ENCODE measurements around the gene LACTBL1. TPM values are rescaled to one million over a fixed set of nuclear protein-coding genes. Genes with fewer than 3 reads are reported as not detected.
"Not testable (repeated sequence)": the region's sequence is repeated elsewhere in the genome, so short reads cannot be mapped to it uniquely, and the experiment has no call there.

Gene LACTBL1
- total RNA-seq, 8 experiments from 2014 or later = 0.13 TPM; not detected in 7

- Histone ChIP-seq H3K4me3 (no peak overlapping the region), H3K4me1 (replicated peaks in 1 of 2) (peaks cover 6 to 11% of the 10 kb centered on the region in 2 donors), H3K27ac (no peak overlapping the region)
- in situ Hi-C loops (cut with MboI; ENCODE audit: low pct_unique_long_range_greater_than_20kb in 2 of 9, low sequenced_read_pairs in 9 of 9, unreplicated experiment in 9 of 9) = no loop called here
- WGBS, 10 experiments = 50 to 100% (median 96%) methylated on average over 1 to 3 of the region's 3 CpGs; no CpG with 5 or more reads in 4 of the 10 experiments
- no peak for ATAC-seq (replicated peaks in 6 of 8)
Observed at GRCh38 chr1:23004112-23004511, 31.4 kb upstream of the LACTBL1 start.

GRCh38 chr1:23002218-23002617 is 29.6 kb upstream of the LACTBL1 start:
- in situ Hi-C loops (cut with MboI; ENCODE audit: low pct_unique_long_range_greater_than_20kb in 2 of 9, low sequenced_read_pairs in 9 of 9, unreplicated experiment in 9 of 9); H3K4me3 ChIP-seq; H3K27ac ChIP-seq; ATAC-seq (replicated peaks in 6 of 8): not testable (repeated sequence)
- H3K4me1 ChIP-seq (replicated peaks in 1 of 2) = peaks cover 6 to 11% of the 10 kb centered on the region in 2 donors
- WGBS, 10 experiments = 20 to 90% (median 80%) methylated on average over 1 to 4 of the region's 7 CpGs; no CpG with 5 or more reads in 3 of the 10 experiments

DNA sequence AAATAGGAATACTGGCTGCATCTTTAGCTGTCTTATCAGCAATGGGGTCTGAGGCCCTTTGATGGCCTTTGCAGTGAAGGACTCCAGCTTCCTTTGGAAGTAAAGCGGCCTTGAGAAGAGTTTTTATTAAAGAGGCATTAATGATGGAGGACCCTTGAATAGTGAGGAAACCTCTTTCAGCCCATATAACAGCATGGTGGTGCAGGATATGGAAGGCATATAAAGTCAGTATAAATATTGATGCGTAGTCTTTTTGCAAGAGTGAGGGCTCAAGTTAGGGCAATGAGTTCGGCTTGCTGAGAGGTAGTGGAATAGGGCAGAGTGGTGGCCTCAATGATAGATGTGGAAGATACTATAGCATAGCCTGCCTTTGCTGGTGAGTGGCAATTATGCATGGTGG is 27.5 kb upstream of the LACTBL1 start:
- H3K4me3 ChIP-seq; in situ Hi-C loops (cut with MboI; ENCODE audit: low pct_unique_long_range_greater_than_20kb in 2 of 9, low sequenced_read_pairs in 9 of 9, unreplicated experiment in 9 of 9); H3K27ac ChIP-seq; ATAC-seq (replicated peaks in 6 of 8): not testable (repeated sequence)
- H3K4me1 ChIP-seq (replicated peaks in 1 of 2) = peaks cover 6 to 11% of the 10 kb centered on the region in 2 donors
- 0 to 94% (median 87%) methylated on average over 1 to 3 of the region's 3 CpGs for WGBS, 10 experiments

DNA sequence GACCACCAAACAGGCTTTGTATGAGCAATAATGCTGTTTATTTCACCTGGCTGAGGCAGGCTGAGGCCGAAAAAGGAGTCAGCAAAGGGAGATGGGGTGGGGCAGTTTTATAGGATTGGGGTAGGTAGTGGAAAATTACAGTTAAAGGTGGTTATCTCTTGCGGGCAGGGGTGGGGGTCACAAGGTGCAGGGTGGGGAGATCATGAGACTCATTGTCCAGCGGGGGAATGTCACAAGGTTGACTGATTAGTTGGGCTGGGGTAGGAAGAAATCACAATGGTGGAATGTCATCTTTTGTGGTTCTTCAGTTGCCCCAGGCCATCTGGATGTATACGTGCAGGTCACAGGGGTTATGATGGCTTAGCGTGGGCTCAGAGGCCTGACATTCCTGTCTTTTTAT is 24.9 kb upstream of the LACTBL1 start:
- ATAC-seq (replicated peaks in 6 of 8); H3K27ac ChIP-seq; H3K4me1 ChIP-seq (replicated peaks in 1 of 2); H3K4me3 ChIP-seq: not testable (repeated sequence)
- WGBS, 10 experiments = 0 to 83% (median 37%) methylated on average over 1 to 5 of the region's 5 CpGs; no CpG with 5 or more reads in 2 of the 10 experiments
- in situ Hi-C loops (cut with MboI; ENCODE audit: low pct_unique_long_range_greater_than_20kb in 2 of 9, low sequenced_read_pairs in 9 of 9, unreplicated experiment in 9 of 9) = loop anchor here in 2 of 9 experiments (25.0 kb wide), 1 partner anchor 190 kb away; no protein-coding TSS in a partner anchor

- no peak overlapping the region for H3K4me3 ChIP-seq
- no peak for ATAC-seq (replicated peaks in 6 of 8)
- H3K27ac ChIP-seq = no peak overlapping the region
- in situ Hi-C loops (cut with MboI; ENCODE audit: low pct_unique_long_range_greater_than_20kb in 2 of 9, low sequenced_read_pairs in 9 of 9, unreplicated experiment in 9 of 9) = loop anchor here in 2 of 9 experiments (25.0 kb wide), 1 partner anchor 192 kb away; no protein-coding TSS in a partner anchor
- H3K4me1 ChIP-seq (replicated peaks in 1 of 2) = no peaks in the 10 kb centered on the region
Observed at GRCh38 chr1:22995774-22996173, 23.1 kb upstream of the LACTBL1 start.

- not testable (repeated sequence) for H3K4me3 ChIP-seq; H3K4me1 ChIP-seq (replicated peaks in 1 of 2); ATAC-seq (replicated peaks in 6 of 8); H3K27ac ChIP-seq
- 13 to 87% (median 69%) methylated on average over 1 to 6 of the region's 6 CpGs; no CpG with 5 or more reads in 3 of the 10 experiments for WGBS, 10 experiments
- in situ Hi-C loops (cut with MboI; ENCODE audit: low pct_unique_long_range_greater_than_20kb in 2 of 9, low sequenced_read_pairs in 9 of 9, unreplicated experiment in 9 of 9) = loop anchor here in 2 of 9 experiments (25.0 kb wide), 1 partner anchor 194 kb away; no protein-coding TSS in a partner anchor
Observed at GRCh38 chr1:22993220-22993795, 20.6 kb upstream of the LACTBL1 start.

GRCh38 chr1:22992384-22992783 is 19.7 kb upstream of the LACTBL1 start:
- not testable (repeated sequence) for H3K4me3 ChIP-seq; H3K27ac ChIP-seq; ATAC-seq (replicated peaks in 6 of 8); H3K4me1 ChIP-seq (replicated peaks in 1 of 2)
- in situ Hi-C loops (cut with MboI; ENCODE audit: low pct_unique_long_range_greater_than_20kb in 2 of 9, low sequenced_read_pairs in 9 of 9, unreplicated experiment in 9 of 9) = loop anchor here in 2 of 9 experiments (25.0 kb wide), 1 partner anchor 195 kb away; no protein-coding TSS in a partner anchor
- WGBS, 10 experiments = 35 to 100% (median 61%) methylated on average over 2 to 3 of the region's 3 CpGs

DNA sequence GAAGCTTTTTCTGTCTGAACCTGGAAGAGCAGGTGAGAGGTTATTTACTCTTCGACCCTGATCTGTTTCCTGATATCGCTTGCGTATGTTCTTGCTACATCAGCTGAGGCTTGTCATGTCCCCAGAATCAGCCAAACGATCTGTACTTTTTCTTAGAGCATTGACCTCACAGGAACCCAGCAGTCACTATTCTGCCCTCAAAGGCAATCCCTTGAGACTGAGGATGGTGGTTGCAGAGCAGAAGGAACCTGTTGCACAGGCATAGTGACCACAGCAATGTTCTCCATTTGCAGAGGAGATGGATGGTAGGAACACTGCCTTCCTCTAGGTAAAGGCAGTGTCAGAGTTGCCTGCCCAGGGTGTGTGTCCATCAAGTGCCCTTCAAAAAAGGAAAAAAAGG is 11.3 kb upstream of the LACTBL1 start:
- whole genome bisulfite sequencing, 10 experiments = 20 to 98% (median 75%) methylated on average over 1 to 4 of the region's 4 CpGs; no CpG with 5 or more reads in 2 of the 10 experiments
- Histone ChIP-seq H3K27ac (no peak overlapping the region), H3K4me1 (replicated peaks in 1 of 2) (peaks cover 0 to 3% of the 10 kb centered on the region in 2 donors), H3K4me3 (no peak overlapping the region)
- ATAC-seq (replicated peaks in 6 of 8) = no peak
- in situ Hi-C loops (cut with MboI; ENCODE audit: low pct_unique_long_range_greater_than_20kb in 2 of 9, low sequenced_read_pairs in 9 of 9, unreplicated experiment in 9 of 9) = loop anchor here in 3 of 9 experiments (10.0 to 25.0 kb wide), 2 partner anchors 91 to 203 kb away; no protein-coding TSS in a partner anchor

DNA sequence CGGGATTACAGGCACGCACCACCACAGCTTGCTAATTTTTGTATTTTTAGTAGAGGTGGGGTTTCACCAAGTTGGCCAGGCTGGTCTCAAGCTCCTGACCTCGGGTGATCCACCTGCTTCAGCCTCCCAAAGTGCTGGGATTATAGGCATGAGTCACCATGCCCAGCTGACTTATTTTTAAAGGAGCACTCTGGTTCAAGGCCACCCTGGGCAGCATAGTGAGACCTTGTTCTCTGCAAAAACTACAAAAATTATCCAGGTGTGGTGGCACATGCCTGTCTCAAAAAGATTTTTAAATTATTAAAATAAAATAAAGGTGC is 7.8 kb upstream of the LACTBL1 start:
- ATAC-seq (replicated peaks in 6 of 8); H3K4me1 ChIP-seq (replicated peaks in 1 of 2); H3K27ac ChIP-seq; H3K4me3 ChIP-seq: not testable (repeated sequence)
- WGBS, 10 experiments = 30 to 100% (median 64%) methylated on average over 1 to 3 of the region's 3 CpGs; no CpG with 5 or more reads in 2 of the 10 experiments
- in situ Hi-C loops (cut with MboI; ENCODE audit: low pct_unique_long_range_greater_than_20kb in 2 of 9, low sequenced_read_pairs in 9 of 9, unreplicated experiment in 9 of 9) = loop anchor here in 3 of 9 experiments (10.0 to 25.0 kb wide), 2 partner anchors 94 to 207 kb away; no protein-coding TSS in a partner anchor

- 86 to 100% (median 94%) methylated on average over 1 to 3 of the region's 3 CpGs; no CpG with 5 or more reads in 2 of the 10 experiments for WGBS, 10 experiments
- in situ Hi-C loops (cut with MboI; ENCODE audit: low pct_unique_long_range_greater_than_20kb in 2 of 9, low sequenced_read_pairs in 9 of 9, unreplicated experiment in 9 of 9) = loop anchor here in 3 of 9 experiments (10.0 to 25.0 kb wide), 2 partner anchors 207 to 209 kb away; no protein-coding TSS in a partner anchor
- Histone ChIP-seq H3K4me1 (replicated peaks in 1 of 2) (peaks cover 0 to 4% of the 10 kb centered on the region in 2 donors), H3K4me3 (no peak overlapping the region), H3K27ac (no peak overlapping the region)
- ATAC-seq (replicated peaks in 6 of 8) = peak in 2 of 8 experiments; percentile 4 to 11
Observed at GRCh38 chr1:22978299-22978698, 5.6 kb upstream of the LACTBL1 start.

- ATAC-seq (replicated peaks in 6 of 8) = peak; percentile 79 to 96 (median 87)
- Histone ChIP-seq H3K27ac (no peak overlapping the region), H3K4me1 (replicated peaks in 1 of 2) (peaks cover 5 to 6% of the 10 kb centered on the region in 2 donors), H3K4me3 (no peak overlapping the region)
- in situ Hi-C loops (cut with MboI; ENCODE audit: low pct_unique_long_range_greater_than_20kb in 2 of 9, low sequenced_read_pairs in 9 of 9, unreplicated experiment in 9 of 9) = loop anchor here in 3 of 9 experiments (10.0 to 25.0 kb wide), 2 partner anchors 208 to 211 kb away; no protein-coding TSS in a partner anchor
- 0 to 60% (median 39%) methylated on average over 1 to 9 of the region's 9 CpGs; no CpG with 5 or more reads in 1 of the 10 experiments for WGBS, 10 experiments
Observed at GRCh38 chr1:22976461-22977243, 4.0 kb upstream of the LACTBL1 start.

- no peak for ATAC-seq (replicated peaks in 6 of 8)
- Histone ChIP-seq H3K4me1 (replicated peaks in 1 of 2) (peaks cover 11% of the 10 kb centered on the region in 2 donors), H3K27ac (no peak overlapping the region), H3K4me3 (no peak overlapping the region)
- in situ Hi-C loops (cut with MboI; ENCODE audit: low pct_unique_long_range_greater_than_20kb in 2 of 9, low sequenced_read_pairs in 9 of 9, unreplicated experiment in 9 of 9) = loop anchor here in 3 of 9 experiments (10.0 to 25.0 kb wide), 2 partner anchors 209 to 211 kb away; no protein-coding TSS in a partner anchor
- WGBS, 10 experiments = 0 to 100% (median 85%) methylated on average over 1 to 4 of the region's 4 CpGs; no CpG with 5 or more reads in 3 of the 10 experiments
Observed at GRCh38 chr1:22976127-22976460, 3.4 kb upstream of the LACTBL1 start.

DNA sequence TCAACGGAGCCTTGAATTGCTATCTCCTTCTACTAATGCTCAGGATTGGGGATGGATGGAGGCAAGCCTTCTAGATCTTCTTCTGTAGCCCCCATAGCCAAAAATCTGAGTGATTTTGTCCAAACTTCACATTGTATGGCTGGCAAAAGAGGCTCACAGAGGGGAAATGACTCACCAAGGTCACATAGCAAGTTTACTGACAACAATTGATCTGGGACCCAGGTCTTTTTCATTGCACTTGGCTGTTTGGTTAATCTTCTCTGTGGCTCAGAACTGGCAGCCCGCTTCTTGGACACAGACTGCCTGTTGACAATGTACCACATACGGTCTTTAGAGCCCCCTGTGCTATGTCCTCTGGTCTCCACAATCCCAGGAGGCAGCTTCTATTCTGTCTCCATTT is 3.0 kb upstream of the LACTBL1 start:
- H3K4me3 ChIP-seq = no peak overlapping the region
- in situ Hi-C loops (cut with MboI; ENCODE audit: low pct_unique_long_range_greater_than_20kb in 2 of 9, low sequenced_read_pairs in 9 of 9, unreplicated experiment in 9 of 9) = loop anchor here in 3 of 9 experiments (10.0 to 25.0 kb wide), 2 partner anchors 209 to 212 kb away; no protein-coding TSS in a partner anchor
- peaks cover 14 to 15% of the 10 kb centered on the region in 2 donors for H3K4me1 ChIP-seq (replicated peaks in 1 of 2)
- 58 to 100% (median 97%) methylated on average over 1 to 3 of the region's 3 CpGs; no CpG with 5 or more reads in 5 of the 10 experiments for WGBS, 10 experiments
- no peak for ATAC-seq (replicated peaks in 6 of 8)
- H3K27ac ChIP-seq = no peak overlapping the region

Measured in motor neuron (in vitro differentiated cells).